GM23248 (cell line): ENCODE results near the gene LPAR5.

ENCODE experiments used
- EZH2 ChIP-seq: fragments of 200-600 bp; sonication (generic); IDR thresholded peaks from 2 replicates; pipeline ENCODE4 v1.6.1; 2018; ENCODE audit warnings: antibody characterized with exemption, mild to moderate bottlenecking; ENCODE audit not compliant: insufficient read depth, poor library complexity, severe bottlenecking
- EZH2phosphoT487 ChIP-seq: fragments of 200-600 bp; sonication (generic); IDR thresholded peaks from 2 replicates; pipeline ENCODE4 v1.6.1; 2018; ENCODE audit warnings: antibody characterized with exemption, moderate library complexity, mild to moderate bottlenecking, low read depth; ENCODE audit not compliant: insufficient read depth

DNA sequence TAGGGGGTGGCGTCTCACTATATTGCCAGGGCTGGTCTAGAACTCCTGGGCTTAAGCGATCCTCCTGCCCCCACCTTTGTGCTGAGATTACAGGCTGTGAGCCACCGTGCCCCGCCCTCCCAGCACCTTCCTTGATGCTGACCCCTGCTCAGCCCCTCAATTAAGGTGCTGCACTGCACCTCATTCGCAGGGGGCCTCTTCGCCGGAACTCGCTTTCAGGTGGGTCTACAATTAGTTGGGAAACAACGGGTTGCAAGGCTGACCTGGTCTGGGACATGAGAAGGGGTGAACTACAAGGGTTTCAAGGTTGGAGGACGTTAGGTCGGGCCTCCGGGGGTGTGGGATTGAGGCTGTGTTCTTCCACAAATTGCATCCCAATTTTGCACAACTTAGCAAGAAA lies 66.4 kb downstream of the LPAR5 start:
- TF ChIP-seq EZH2phosphoT487 (no peak), EZH2 (no peak)
